Natural killer cell (primary cell): ENCODE data around the gene PRSS53. TPM values are rescaled to one million over a fixed set of nuclear protein-coding genes. Genes with fewer than 3 reads are reported as not detected.

Source experiments
- ATAC-seq, 3 donors: fragments of 150-1000 bp in 2 of 3; fragments of 200-7000 bp in 1 of 3; cut with Tn5 transposase; 1 replicate in 1 of 3; 2 replicates in 2 of 3; pipeline ENCODE4 v1.10.0; 2021; ENCODE audit warnings: mild to moderate bottlenecking in 2 of 3, moderate library complexity in 2 of 3
- DNase-seq, 2 donors: peaks; one replicate each; pipeline versions ENCODE4 v3.0.0 to v3.0.0-alpha.2; 2013 to 2021; ENCODE audit warnings: mixed read lengths in 1 of 2
- H3K27ac ChIP-seq: one replicate; pipeline ENCODE4 v1.5.1; 2013; ENCODE audit warnings: mild to moderate bottlenecking, low read length
- H3K27me3 ChIP-seq: one replicate; pipeline ENCODE4 v1.6.1; 2013; ENCODE audit warnings: low read length; ENCODE audit not compliant: control insufficient read depth, insufficient read depth
- H3K36me3 ChIP-seq: one replicate; pipeline ENCODE4 v1.6.1; 2013; ENCODE audit warnings: low read length; ENCODE audit not compliant: control insufficient read depth, insufficient read depth
- H3K4me1 ChIP-seq: one replicate; pipeline ENCODE4 v1.6.1; 2013; ENCODE audit warnings: low read length; ENCODE audit not compliant: control insufficient read depth, insufficient read depth
- H3K4me3 ChIP-seq: one replicate; pipeline ENCODE4 v1.5.1; 2013; ENCODE audit warnings: low read length
- H3K9me3 ChIP-seq: one replicate; pipeline ENCODE4 v1.6.1; 2013; ENCODE audit warnings: low read length; ENCODE audit not compliant: control insufficient read depth, insufficient read depth
- H3K27ac Mint-ChIP-seq, 2 donors: one replicate each; pipeline ENCODE4 v1.8.0; 2022; ENCODE audit warnings: mild to moderate bottlenecking in 2 of 2, mixed read lengths in 2 of 2, moderate library complexity in 1 of 2
- H3K27me3 Mint-ChIP-seq, 2 donors: one replicate each; pipeline ENCODE4 v1.8.0; 2022; ENCODE audit warnings: low read depth in 2 of 2, mixed read lengths in 2 of 2
- H3K36me3 Mint-ChIP-seq: one replicate; pipeline ENCODE4 v1.8.0; 2022; ENCODE audit warnings: mixed read lengths
- H3K4me1 Mint-ChIP-seq, 2 donors: one replicate each; pipeline ENCODE4 v1.8.0; 2022; ENCODE audit warnings: mixed read lengths in 2 of 2
- H3K4me3 Mint-ChIP-seq: one replicate; pipeline ENCODE4 v1.8.0; 2022; ENCODE audit warnings: mild to moderate bottlenecking, moderate library complexity, mixed read lengths
- H3K9me3 Mint-ChIP-seq, 2 donors: one replicate each; pipeline ENCODE4 v1.8.0; 2022; ENCODE audit warnings: mixed read lengths in 2 of 2
- CTCF ChIP-seq: fragments of 200-600 bp; IDR thresholded peaks from one replicate; pipeline ENCODE4 v1.8.0; 2022; ENCODE audit warnings: antibody characterized with exemption
- WGBS: methylation state at CpG from one replicate; pipeline ENCODE4 v1.1.7; 2013; ENCODE audit warnings: missing lambda C conversion rate; ENCODE audit not compliant: insufficient coverage; 5-methylcytosine and 5-hydroxymethylcytosine counted together
- intact Hi-C: fragments of 100-400 bp; cut with micrococcal nuclease; formaldehyde crosslinking; loops from one replicate; pipeline ENCODE4 v1.14.2; 2022
- total RNA-seq, 4 donors: library from RNA; stranded (reverse); fragments of 120-200 nt in 1 of 4; gene quantifications; one replicate each; pipeline versions ENCODE4 v1.2.3 to v1.2.4, GENCODE V29; 2013 to 2022

The PRSS53 gene
- total RNA-seq, 3 donors from 2014 or later (not counting 1 experiment from before 2014, with no cell fraction given) = 4.3 to 7.4 (median 5.1) TPM

- H3K4me1 ChIP-seq = peaks cover 1% of the 10 kb centered on the region
- Mint-ChIP-seq H3K9me3 (no peaks in the 10 kb centered on the region), H3K27me3 (no peaks in the 10 kb centered on the region), H3K4me3 (no peak overlapping the region), H3K4me1 (peaks cover 0 to 11% of the 10 kb centered on the region in 2 donors), H3K27ac (no peak overlapping the region), H3K36me3 (no peaks in the 10 kb centered on the region)
- no peak overlapping the region for H3K27ac ChIP-seq
- H3K4me3 ChIP-seq = no peak overlapping the region
- H3K9me3 ChIP-seq = no peaks in the 10 kb centered on the region
- peaks cover 5% of the 10 kb centered on the region for H3K36me3 ChIP-seq
- no peaks in the 10 kb centered on the region for H3K27me3 ChIP-seq
- no peak for ATAC-seq
- intact Hi-C loops = no loop called here
- TF ChIP-seq CTCF = no peak
- WGBS = 94% methylated on average over 4 of the region's 4 CpGs
- no peak for DNase-seq
Measured at GRCh38 chr16:31055613-31056012, 33.1 kb downstream of the PRSS53 start.

GRCh38 chr16:31052114-31052513, 36.6 kb downstream of the PRSS53 start:
- H3K27ac ChIP-seq = no peak overlapping the region
- no peak for DNase-seq
- H3K27ac Mint-ChIP-seq = no peak overlapping the region

GRCh38 chr16:31050280-31051030, 38.3 kb downstream of the PRSS53 start:
- no peak overlapping the region for H3K4me3 Mint-ChIP-seq
- 94% methylated on average over 10 of the region's 10 CpGs for WGBS
- intact Hi-C loops = no loop called here
- DNase-seq = no peak
- H3K4me3 ChIP-seq = no peak overlapping the region
- H3K9me3 ChIP-seq = no peaks in the 10 kb centered on the region
- TF ChIP-seq CTCF = no peak
- H3K27ac ChIP-seq = no peak overlapping the region
- H3K4me1 ChIP-seq = no peaks in the 10 kb centered on the region
- no peak for ATAC-seq
- H3K4me1 Mint-ChIP-seq = peaks cover 0 to 9% of the 10 kb centered on the region in 2 donors
- no peaks in the 10 kb centered on the region for H3K36me3 Mint-ChIP-seq
- H3K27ac Mint-ChIP-seq = no peak overlapping the region
- no peaks in the 10 kb centered on the region for H3K9me3 Mint-ChIP-seq
- H3K36me3 ChIP-seq = no peaks in the 10 kb centered on the region
- no peaks in the 10 kb centered on the region for H3K27me3 Mint-ChIP-seq
- H3K27me3 ChIP-seq = no peaks in the 10 kb centered on the region

More at GRCh38 chr16:31052114-31052513, 36.6 kb downstream of the PRSS53 start:
- no peaks in the 10 kb centered on the region for H3K36me3 Mint-ChIP-seq
- intact Hi-C loops = no loop called here
- Histone ChIP-seq H3K9me3 (no peaks in the 10 kb centered on the region), H3K4me3 (no peak overlapping the region), H3K36me3 (no peaks in the 10 kb centered on the region), H3K4me1 (no peaks in the 10 kb centered on the region), H3K27me3 (no peaks in the 10 kb centered on the region)
- 83% methylated on average over 2 of the region's 2 CpGs for WGBS
- no peaks in the 10 kb centered on the region for H3K27me3 Mint-ChIP-seq
- no peak overlapping the region for H3K4me3 Mint-ChIP-seq
- no peak for TF ChIP-seq CTCF
- peaks cover 0 to 9% of the 10 kb centered on the region in 2 donors for H3K4me1 Mint-ChIP-seq
- H3K9me3 Mint-ChIP-seq = no peaks in the 10 kb centered on the region
- no peak for ATAC-seq
